Activated CD8-positive, alpha-beta memory T cell treated with anti-CD3 and anti-CD28 coated beads for 48 hours (primary cell): ENCODE data around the gene CHST7.
"Not testable (repeated sequence)": the region's sequence is repeated elsewhere in the genome, so short reads cannot be mapped to it uniquely, and the experiment has no call there.

Source experiments
- DNase-seq, 3 experiments: peaks; one replicate each; pipeline ENCODE4 v3.0.0-alpha.2; 2020; ENCODE audit warnings: low read depth in 2 of 3, low spot score in 2 of 3

CHST7 gene

GRCh38 chrX:46573331-46573891, at the start of gene CHST7:
Gene CHST7, plus strand, starts transcription at chrX:46573765. Its CDS starts 167 bp downstream, at chrX:46573932.
- DNase-seq, result no peak

- not testable (repeated sequence) for DNase-seq
Observed at GRCh38 chrX:46528640-46529039, 44.9 kb upstream of the CHST7 start.

- not testable (repeated sequence) for DNase-seq
Observed at GRCh38 chrX:46529740-46530403, 43.7 kb upstream of the CHST7 start.

GRCh38 chrX:46530404-46530908, 43.1 kb upstream of the CHST7 start:
- DNase-seq, result not testable (repeated sequence)

- no peak for DNase-seq
Observed at GRCh38 chrX:46531442-46531841, 42.1 kb upstream of the CHST7 start.

GRCh38 chrX:46543441-46543840, 30.1 kb upstream of the CHST7 start:
- DNase-seq, result no peak

GRCh38 chrX:46544527-46544926, 29.0 kb upstream of the CHST7 start:
- not testable (repeated sequence) for DNase-seq

- peak; percentile 67 to 86 (median 75) for DNase-seq
Observed at GRCh38 chrX:46545111-46546005, 28.2 kb upstream of the CHST7 start, which contains the start of gene ZNF674. Gene ZNF674, minus strand, starts transcription at chrX:46545421. Its CDS starts 3,334 bp downstream, at chrX:46542087.

- DNase-seq, result no peak
Observed at GRCh38 chrX:46547857-46548256, 25.7 kb upstream of the CHST7 start.

- no peak for DNase-seq
Observed at GRCh38 chrX:46549914-46550313, 23.7 kb upstream of the CHST7 start.

GRCh38 chrX:46551494-46552128, 22.0 kb upstream of the CHST7 start:
- no peak for DNase-seq

- DNase-seq, result no peak
Observed at GRCh38 chrX:46553935-46554334, 19.6 kb upstream of the CHST7 start.

GRCh38 chrX:46554942-46555341, 18.6 kb upstream of the CHST7 start:
- no peak for DNase-seq

GRCh38 chrX:46559062-46559461, 14.5 kb upstream of the CHST7 start:
- DNase-seq, result no peak

- no peak for DNase-seq
Observed at GRCh38 chrX:46561824-46562657, 11.5 kb upstream of the CHST7 start.

- no peak for DNase-seq
Observed at GRCh38 chrX:46567388-46567787, 6.2 kb upstream of the CHST7 start.

GRCh38 chrX:46569621-46570020, 3.9 kb upstream of the CHST7 start:
- no peak for DNase-seq

- DNase-seq, result no peak
Observed at GRCh38 chrX:46571423-46572339, 1.9 kb upstream of the CHST7 start.

GRCh38 chrX:46572340-46572936, 1.1 kb upstream of the CHST7 start:
- no peak for DNase-seq
